Measurements from ENCODE around the gene FOXO1.

GRCh38 chr13:40515702-40516101 is 150.7 kb downstream of the FOXO1 start:
- TF ChIP-seq CTCF (IDR thresholded peaks at IDR 0.05; ENCODE audit: insufficient read depth, low read length, poor library complexity, severe bottlenecking) (no peak), EZH2phosphoT487 (conservative IDR thresholded peaks at IDR 0.05; ENCODE audit: low read length) (no peak)

All from SU-DHL-6 (cell line).